ENCODE data around the gene LCE1A. TPM values are rescaled to one million over a fixed set of nuclear protein-coding genes. Genes with fewer than 3 reads are reported as not detected.

Gene LCE1A
- total RNA-seq, 1 donor = not detected

GRCh38 chr1:152811050-152811449, 16.2 kb upstream of the LCE1A start:
- no peak for TF ChIP-seq CTCF (IDR thresholded peaks at IDR 0.05; ENCODE audit: extremely low read depth, low read depth, low read length)
- no peaks in the 10 kb centered on the region for H4K20me1 ChIP-seq (ENCODE audit: insufficient read depth, low read length)
- H3K36me3 ChIP-seq (ENCODE audit: insufficient read depth, low read length) = no peaks in the 10 kb centered on the region
- no peak overlapping the region for H3K4me2 ChIP-seq (ENCODE audit: insufficient read depth, low read length)
- H3K4me3 ChIP-seq (ENCODE audit: insufficient read depth, low read length) = no peak overlapping the region
- H3K27me3 ChIP-seq (ENCODE audit: insufficient read depth, low read length) = no peaks in the 10 kb centered on the region
- H3K9me3 ChIP-seq (ENCODE audit: low read depth, low read length) = no peaks in the 10 kb centered on the region
- H3K4me1 ChIP-seq (ENCODE audit: insufficient read depth, low read length) = no peaks in the 10 kb centered on the region
- H3K79me2 ChIP-seq (ENCODE audit: insufficient read depth, low read length) = no peaks in the 10 kb centered on the region
- H2AFZ ChIP-seq (ENCODE audit: low read length) = no peak overlapping the region
- H3K27ac ChIP-seq (ENCODE audit: low read depth, low read length) = no peak overlapping the region
- DNase-seq (ENCODE audit: insufficient read length, low spot score, missing footprints) = no peak

GRCh38 chr1:152811671-152812070, 15.6 kb upstream of the LCE1A start, which contains the start of gene LCE1B:
TSS of gene LCE1B (plus strand) at chr1:152811971. CDS start at chr1:152812447, 476 bp downstream.
- Histone ChIP-seq H3K36me3 (ENCODE audit: insufficient read depth, low read length) (no peaks in the 10 kb centered on the region), H3K27me3 (ENCODE audit: insufficient read depth, low read length) (no peaks in the 10 kb centered on the region), H4K20me1 (ENCODE audit: insufficient read depth, low read length) (no peaks in the 10 kb centered on the region), H3K27ac (ENCODE audit: low read depth, low read length) (no peak within 1 kb of the TSS), H3K79me2 (ENCODE audit: insufficient read depth, low read length) (no peaks in the 10 kb centered on the region), H3K9me3 (ENCODE audit: low read depth, low read length) (no peaks in the 10 kb centered on the region), H2AFZ (ENCODE audit: low read length) (no peak within 1 kb of the TSS), H3K4me1 (ENCODE audit: insufficient read depth, low read length) (no peaks in the 10 kb centered on the region), H3K4me3 (ENCODE audit: insufficient read depth, low read length) (no peak within 1 kb of the TSS), H3K4me2 (ENCODE audit: insufficient read depth, low read length) (no peak within 1 kb of the TSS)
- no peak for TF ChIP-seq CTCF (IDR thresholded peaks at IDR 0.05; ENCODE audit: extremely low read depth, low read depth, low read length)
- DNase-seq (ENCODE audit: insufficient read length, low spot score, missing footprints) = no peak

GRCh38 chr1:152817309-152817708, 10.0 kb upstream of the LCE1A start:
- no peak for DNase-seq (ENCODE audit: insufficient read length, low spot score, missing footprints)
- Histone ChIP-seq H3K4me1 (ENCODE audit: insufficient read depth, low read length) (no peaks in the 10 kb centered on the region), H2AFZ (ENCODE audit: low read length) (no peak overlapping the region), H3K79me2 (ENCODE audit: insufficient read depth, low read length) (no peaks in the 10 kb centered on the region), H3K9me3 (ENCODE audit: low read depth, low read length) (no peaks in the 10 kb centered on the region), H3K4me2 (ENCODE audit: insufficient read depth, low read length) (no peak overlapping the region), H3K27ac (ENCODE audit: low read depth, low read length) (no peak overlapping the region), H3K36me3 (ENCODE audit: insufficient read depth, low read length) (no peaks in the 10 kb centered on the region), H4K20me1 (ENCODE audit: insufficient read depth, low read length) (no peaks in the 10 kb centered on the region), H3K4me3 (ENCODE audit: insufficient read depth, low read length) (no peak overlapping the region), H3K27me3 (ENCODE audit: insufficient read depth, low read length) (no peaks in the 10 kb centered on the region)
- TF ChIP-seq CTCF (IDR thresholded peaks at IDR 0.05; ENCODE audit: extremely low read depth, low read depth, low read length) = no peak

- Histone ChIP-seq H3K27me3 (ENCODE audit: insufficient read depth, low read length) (no peaks in the 10 kb centered on the region), H4K20me1 (ENCODE audit: insufficient read depth, low read length) (no peaks in the 10 kb centered on the region), H3K79me2 (ENCODE audit: insufficient read depth, low read length) (no peaks in the 10 kb centered on the region), H2AFZ (ENCODE audit: low read length) (no peak overlapping the region), H3K4me3 (ENCODE audit: insufficient read depth, low read length) (no peak overlapping the region), H3K27ac (ENCODE audit: low read depth, low read length) (no peak overlapping the region), H3K4me1 (ENCODE audit: insufficient read depth, low read length) (no peaks in the 10 kb centered on the region), H3K9me3 (ENCODE audit: low read depth, low read length) (no peaks in the 10 kb centered on the region), H3K4me2 (ENCODE audit: insufficient read depth, low read length) (no peak overlapping the region), H3K36me3 (ENCODE audit: insufficient read depth, low read length) (no peaks in the 10 kb centered on the region)
- no peak for TF ChIP-seq CTCF (IDR thresholded peaks at IDR 0.05; ENCODE audit: extremely low read depth, low read depth, low read length)
- no peak for DNase-seq (ENCODE audit: insufficient read length, low spot score, missing footprints)
These were observed 4.0 kb upstream of the LCE1A start for GRCh38 chr1:152823294-152823693.
